ENCODE measurements around the gene ZNF778.
"Not testable (repeated sequence)": the region's sequence is repeated elsewhere in the genome, so short reads cannot be mapped to it uniquely, and the experiment has no call there.

DNA sequence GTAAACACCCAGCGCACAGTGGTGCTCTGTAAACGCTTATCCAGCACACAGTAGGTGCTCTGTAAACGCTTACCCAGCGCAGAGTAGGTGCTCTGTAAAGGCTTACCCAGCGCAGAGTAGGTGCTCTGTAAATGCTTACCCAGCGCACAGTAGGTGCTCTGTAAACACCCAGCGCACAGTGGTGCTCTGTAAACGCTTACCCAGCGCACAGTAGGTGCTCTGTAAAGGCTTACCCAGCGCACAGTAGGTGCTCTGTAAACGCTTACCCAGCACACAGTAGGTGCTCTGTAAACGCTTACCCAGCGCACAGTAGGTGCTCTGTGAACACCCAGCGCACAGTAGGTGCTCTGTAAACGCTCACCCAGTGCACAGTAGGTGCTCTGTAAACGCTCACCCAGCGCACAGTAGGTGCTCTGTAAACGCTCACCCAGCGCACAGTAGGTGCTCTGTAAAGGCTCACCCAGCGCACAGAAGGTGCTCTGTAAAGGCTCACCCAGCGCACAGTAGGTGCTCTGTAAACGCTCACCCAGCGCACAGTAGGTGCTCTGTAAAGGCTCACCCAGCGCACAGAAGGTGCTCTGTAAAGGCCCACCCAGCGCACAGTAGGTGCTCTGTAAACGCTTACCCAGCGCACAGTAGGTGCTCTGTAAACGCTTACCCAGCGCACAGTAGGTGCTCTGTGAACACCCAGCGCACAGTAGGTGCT lies 31.5 kb upstream of the ZNF778 start:
- TF ChIP-seq, protein P1, sequence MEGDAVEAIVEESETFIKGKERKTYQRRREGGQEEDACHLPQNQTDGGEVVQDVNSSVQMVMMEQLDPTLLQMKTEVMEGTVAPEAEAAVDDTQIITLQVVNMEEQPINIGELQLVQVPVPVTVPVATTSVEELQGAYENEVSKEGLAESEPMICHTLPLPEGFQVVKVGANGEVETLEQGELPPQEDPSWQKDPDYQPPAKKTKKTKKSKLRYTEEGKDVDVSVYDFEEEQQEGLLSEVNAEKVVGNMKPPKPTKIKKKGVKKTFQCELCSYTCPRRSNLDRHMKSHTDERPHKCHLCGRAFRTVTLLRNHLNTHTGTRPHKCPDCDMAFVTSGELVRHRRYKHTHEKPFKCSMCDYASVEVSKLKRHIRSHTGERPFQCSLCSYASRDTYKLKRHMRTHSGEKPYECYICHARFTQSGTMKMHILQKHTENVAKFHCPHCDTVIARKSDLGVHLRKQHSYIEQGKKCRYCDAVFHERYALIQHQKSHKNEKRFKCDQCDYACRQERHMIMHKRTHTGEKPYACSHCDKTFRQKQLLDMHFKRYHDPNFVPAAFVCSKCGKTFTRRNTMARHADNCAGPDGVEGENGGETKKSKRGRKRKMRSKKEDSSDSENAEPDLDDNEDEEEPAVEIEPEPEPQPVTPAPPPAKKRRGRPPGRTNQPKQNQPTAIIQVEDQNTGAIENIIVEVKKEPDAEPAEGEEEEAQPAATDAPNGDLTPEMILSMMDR (IDR thresholded peaks at IDR 0.05; ENCODE audit: insufficient read depth, low read length, poor library complexity, severe bottlenecking) = not testable (repeated sequence)
- not testable (repeated sequence) for TF ChIP-seq EZH2phosphoT487 (conservative IDR thresholded peaks at IDR 0.05; ENCODE audit: low read length)
